Measurements from ENCODE around the gene ACO1.

ACO1 gene

GRCh38 chr9:32487981-32488380, 103.5 kb downstream of the ACO1 start:
- DNase-seq (ENCODE audit: low read depth in 2 of 2) = no peak

- no peak for DNase-seq (ENCODE audit: low read depth in 2 of 2)
Observed at GRCh38 chr9:32490601-32491000, 106.2 kb downstream of the ACO1 start.

- no peak for DNase-seq (ENCODE audit: low read depth in 2 of 2)
Observed at GRCh38 chr9:32497921-32498320, 113.5 kb downstream of the ACO1 start.

DNA sequence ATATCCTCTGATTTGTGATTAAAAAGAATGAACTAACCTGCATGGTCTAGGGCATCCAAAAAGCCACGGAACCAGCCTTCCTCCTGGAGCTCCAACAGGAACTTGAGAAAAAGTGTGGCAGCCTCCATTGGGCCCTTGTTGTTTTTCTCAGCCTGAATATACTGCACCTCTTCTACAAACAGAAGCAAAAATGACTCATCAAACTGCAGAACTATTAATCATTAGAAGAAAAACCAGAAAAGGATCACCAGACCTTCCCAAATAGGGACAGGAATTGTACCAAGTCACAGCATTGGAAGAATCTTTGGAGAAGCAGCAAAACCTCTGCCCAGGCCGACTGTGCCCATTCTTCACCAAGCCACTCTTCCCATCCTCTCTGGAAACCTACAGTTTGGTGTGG, 116.3 kb downstream of the ACO1 start:
- DNase-seq (ENCODE audit: low read depth in 2 of 2) = no peak

DNA sequence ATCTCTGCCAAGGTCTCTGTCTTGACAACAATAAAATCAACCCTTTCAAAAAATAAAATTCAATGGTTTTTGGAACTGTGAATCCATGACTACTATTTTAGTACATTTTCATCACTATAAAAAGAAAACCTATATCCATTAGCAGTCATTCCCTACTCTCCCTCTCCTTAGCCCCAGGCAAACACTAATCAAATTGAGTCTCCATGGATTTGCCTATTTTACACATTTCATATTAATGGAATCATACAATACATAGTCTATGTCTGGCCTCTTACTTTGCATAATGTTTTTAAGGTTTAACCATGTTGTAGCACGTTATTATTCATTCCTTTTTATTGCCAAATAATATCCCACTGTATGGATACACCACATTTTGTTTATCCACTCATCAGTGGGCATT, 117.4 kb downstream of the ACO1 start:
- DNase-seq (ENCODE audit: low read depth in 2 of 2) = no peak

- no peak for DNase-seq (ENCODE audit: low read depth in 2 of 2)
Observed at GRCh38 chr9:32502464-32502863, 118.0 kb downstream of the ACO1 start.

- no peak for DNase-seq (ENCODE audit: low read depth in 2 of 2)
Observed at GRCh38 chr9:32503008-32503407, 118.6 kb downstream of the ACO1 start.
